GM12892 (cell line): ENCODE measurements around the gene SLC38A1.

ENCODE experiments used
- POLR2A ChIP-seq: IDR thresholded peaks from 2 replicates; pipeline ENCODE4 v1.6.1; 2011; ENCODE audit warnings: low read depth, low read length, control low read depth
- TAF1 ChIP-seq: IDR thresholded peaks from 2 replicates; pipeline ENCODE4 v1.6.1; 2011; ENCODE audit warnings: low read depth, mild to moderate bottlenecking, control low read depth, low read length, borderline replicate concordance

- no peak for TF ChIP-seq POLR2A
- no peak for TF ChIP-seq TAF1
Observed at GRCh38 chr12:46200551-46200950, 68.3 kb downstream of the SLC38A1 start.
